ENCODE measurements around the gene NFATC2. TPM values are rescaled to one million over a fixed set of nuclear protein-coding genes. Genes with fewer than 3 reads are reported as not detected.

NFATC2 gene
- 1 to 10 TPM; 3.9 to 7.1 (median 4.7) TPM for total RNA-seq
- long read RNA-seq = 0 reads

DNA sequence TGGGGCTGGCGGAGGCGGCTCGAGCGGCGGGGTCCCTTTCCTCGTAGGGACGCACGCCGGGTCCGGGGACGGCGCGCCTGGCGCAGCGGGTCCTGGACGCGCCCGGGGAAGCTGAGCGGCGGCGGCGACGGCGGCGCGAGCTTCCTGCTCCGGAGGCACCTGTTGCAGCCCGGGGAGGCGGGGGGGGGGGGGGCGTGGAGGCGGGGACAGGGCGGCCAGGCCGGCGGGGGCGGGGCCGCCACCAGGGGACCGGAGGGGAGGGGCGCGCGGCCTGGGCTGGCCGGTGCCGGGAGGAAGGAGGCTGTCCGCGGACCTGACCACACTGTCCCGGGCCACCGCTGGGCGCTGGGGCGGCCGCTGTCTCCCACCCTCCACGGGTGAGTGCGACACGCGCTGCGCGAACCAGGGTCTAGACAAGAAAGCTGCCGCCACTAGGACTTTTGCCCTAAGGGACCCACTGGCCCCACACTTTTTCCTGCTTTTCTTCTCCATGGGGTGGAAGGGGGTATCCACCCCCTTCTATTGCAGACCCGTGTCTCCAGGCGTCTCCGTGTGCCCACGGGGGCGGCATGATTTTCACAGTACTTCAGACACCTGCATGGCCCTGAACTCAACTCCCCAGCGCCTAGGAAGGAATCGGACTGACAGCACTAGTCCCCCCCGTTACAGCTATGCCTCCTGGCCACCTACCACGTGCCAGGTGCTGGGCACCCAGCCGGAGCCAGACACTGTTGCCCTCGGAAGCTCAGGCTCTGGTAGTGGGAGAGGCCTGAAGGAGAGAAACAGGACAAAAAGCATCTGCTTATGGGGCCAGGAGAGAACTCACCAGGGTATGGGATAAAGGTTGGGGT is at the start of gene NFATC2:
Gene NFATC2 (minus strand): TSS at position 149 of the 851 bp plus-strand sequence. CDS start 220 bp downstream, outside the sequence.
- intact Hi-C loops (cut with DNase I) = no loop called here

DNA sequence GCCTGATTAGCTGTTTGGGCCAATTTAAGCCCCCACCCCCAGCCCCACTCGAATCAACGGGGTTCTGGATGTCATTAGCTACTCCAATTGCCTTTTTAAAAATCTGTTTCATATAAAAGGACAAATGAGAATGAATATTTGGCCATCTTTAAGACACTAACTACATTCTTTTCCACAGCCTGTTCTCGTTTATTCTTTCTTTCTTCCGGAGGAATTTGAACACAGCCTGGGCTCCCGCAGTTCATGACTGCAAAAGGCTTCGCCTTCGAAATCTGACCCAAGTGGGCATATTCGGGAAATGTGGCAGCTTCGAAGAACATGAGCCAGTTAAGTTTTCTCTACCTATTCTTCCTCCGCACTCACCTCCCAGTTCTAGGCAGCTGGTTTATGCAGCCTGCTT is 49.4 kb upstream of the NFATC2 start:
- DNase-seq (no peak), ATAC-seq (no peak)
- intact Hi-C loops (cut with DNase I) = loop anchor here in 1 of 2 donors (5.0 kb wide), 1 partner anchor 215 kb away; no protein-coding TSS in a partner anchor
- Histone ChIP-seq H3K27me3 (no peaks in the 10 kb centered on the region), H3K4me1 (peaks cover 0 to 10% (median 0%) of the 10 kb centered on the region in 4 donors), H3K36me3 (no peaks in the 10 kb centered on the region), H3K4me3 (no peak overlapping the region), H3K9me3 (no peaks in the 10 kb centered on the region), H3K27ac (no peak overlapping the region)
- TF ChIP-seq POLR2A (IDR thresholded peaks at IDR 0.05) = no peak
- TF ChIP-seq, protein P1, sequence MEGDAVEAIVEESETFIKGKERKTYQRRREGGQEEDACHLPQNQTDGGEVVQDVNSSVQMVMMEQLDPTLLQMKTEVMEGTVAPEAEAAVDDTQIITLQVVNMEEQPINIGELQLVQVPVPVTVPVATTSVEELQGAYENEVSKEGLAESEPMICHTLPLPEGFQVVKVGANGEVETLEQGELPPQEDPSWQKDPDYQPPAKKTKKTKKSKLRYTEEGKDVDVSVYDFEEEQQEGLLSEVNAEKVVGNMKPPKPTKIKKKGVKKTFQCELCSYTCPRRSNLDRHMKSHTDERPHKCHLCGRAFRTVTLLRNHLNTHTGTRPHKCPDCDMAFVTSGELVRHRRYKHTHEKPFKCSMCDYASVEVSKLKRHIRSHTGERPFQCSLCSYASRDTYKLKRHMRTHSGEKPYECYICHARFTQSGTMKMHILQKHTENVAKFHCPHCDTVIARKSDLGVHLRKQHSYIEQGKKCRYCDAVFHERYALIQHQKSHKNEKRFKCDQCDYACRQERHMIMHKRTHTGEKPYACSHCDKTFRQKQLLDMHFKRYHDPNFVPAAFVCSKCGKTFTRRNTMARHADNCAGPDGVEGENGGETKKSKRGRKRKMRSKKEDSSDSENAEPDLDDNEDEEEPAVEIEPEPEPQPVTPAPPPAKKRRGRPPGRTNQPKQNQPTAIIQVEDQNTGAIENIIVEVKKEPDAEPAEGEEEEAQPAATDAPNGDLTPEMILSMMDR (IDR thresholded peaks at IDR 0.05) = no peak
- WGBS (ENCODE audit: insufficient coverage, low coverage, low lambda C conversion rate, missing lambda C conversion rate) = 96% methylated on average over 5 of the region's 10 CpGs

More for the DNA sequence above, at the start of gene NFATC2:
- 10% methylated on average over 9 of the region's 67 CpGs for WGBS (ENCODE audit: insufficient coverage, low coverage, low lambda C conversion rate, missing lambda C conversion rate)
- H3K9me3 ChIP-seq = no peaks in the 10 kb centered on the region
- H3K4me1 ChIP-seq = peaks cover 0 to 20% (median 8%) of the 10 kb centered on the region in 4 donors
- H3K36me3 ChIP-seq = no peaks in the 10 kb centered on the region
- ATAC-seq (peak; percentile 70 to 85 (median 76)), DNase-seq (peak; percentile 71 to 79 (median 77))
- H3K4me3 ChIP-seq = peak within 1 kb of the TSS; percentile 60 to 76 (median 66)
- no peaks in the 10 kb centered on the region for H3K27me3 ChIP-seq
- peak within 1 kb of the TSS; percentile 72 to 78 (median 78) for H3K27ac ChIP-seq
- TF ChIP-seq, protein P1 (IDR thresholded peaks at IDR 0.05) = no peak
- TF ChIP-seq POLR2A (IDR thresholded peaks at IDR 0.05) = no peak

DNA sequence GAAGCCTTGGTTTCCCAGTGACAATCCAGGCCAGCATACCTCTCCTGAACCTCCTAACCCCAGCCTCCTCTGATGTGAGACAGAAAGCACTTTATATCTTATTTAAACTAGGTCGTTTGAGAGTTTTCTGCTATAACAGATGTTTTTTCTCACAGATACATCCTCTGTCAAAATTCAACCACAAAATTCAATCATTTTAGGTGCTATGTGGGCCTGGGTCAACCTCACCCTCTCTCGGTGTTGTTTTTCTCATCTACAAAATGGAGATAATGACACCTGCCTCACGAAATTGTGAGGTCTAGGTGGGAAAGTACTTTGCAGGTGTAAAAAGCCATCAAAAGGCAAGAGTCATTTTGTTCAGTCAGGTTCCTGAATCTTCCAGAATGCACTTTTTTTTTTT is 46.2 kb upstream of the NFATC2 start:
- Histone ChIP-seq H3K4me1 (no peaks in the 10 kb centered on the region), H3K9me3 (no peaks in the 10 kb centered on the region), H3K27me3 (no peaks in the 10 kb centered on the region), H3K27ac (no peak overlapping the region), H3K4me3 (no peak overlapping the region), H3K36me3 (no peaks in the 10 kb centered on the region)
- WGBS (ENCODE audit: insufficient coverage, low coverage, low lambda C conversion rate, missing lambda C conversion rate) = 54% methylated on average over 3 of the region's 3 CpGs
- DNase-seq = no peak
- TF ChIP-seq, protein P1 (IDR thresholded peaks at IDR 0.05) = no peak
- no peak for TF ChIP-seq POLR2A (IDR thresholded peaks at IDR 0.05)
- ATAC-seq = no peak
- intact Hi-C loops (cut with DNase I) = no loop called here

DNA sequence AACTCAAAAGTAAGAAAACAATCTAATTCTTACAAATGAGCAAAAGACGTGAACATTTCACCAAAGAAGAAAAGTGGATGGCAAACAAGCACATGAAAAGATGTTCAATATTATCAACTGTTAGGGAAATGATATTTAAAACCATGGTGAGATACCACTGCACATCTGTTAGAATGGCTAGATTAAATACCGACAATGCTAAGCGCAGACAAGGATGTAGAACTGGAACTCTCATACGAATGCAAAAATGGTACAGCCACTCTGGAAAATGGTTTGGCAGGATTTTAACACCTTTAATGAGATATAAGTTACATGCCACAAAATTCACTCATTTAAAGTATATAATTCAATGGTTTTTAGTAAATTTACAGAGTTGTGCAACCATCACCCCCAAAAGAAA is 44.6 kb upstream of the NFATC2 start:
- Histone ChIP-seq H3K4me3 (no peak overlapping the region), H3K27ac (no peak overlapping the region), H3K9me3 (no peaks in the 10 kb centered on the region), H3K36me3 (no peaks in the 10 kb centered on the region), H3K4me1 (no peaks in the 10 kb centered on the region), H3K27me3 (no peaks in the 10 kb centered on the region)
- ATAC-seq = no peak
- 91% methylated on average over 4 of the region's 4 CpGs for WGBS (ENCODE audit: insufficient coverage, low coverage, low lambda C conversion rate, missing lambda C conversion rate)
- DNase-seq = no peak
- intact Hi-C loops (cut with DNase I) = no loop called here
- TF ChIP-seq, protein P1 (IDR thresholded peaks at IDR 0.05) = no peak
- no peak for TF ChIP-seq POLR2A (IDR thresholded peaks at IDR 0.05)
